ENCODE results near the gene VEPH1.

- TF ChIP-seq CTCF (IDR thresholded peaks at IDR 0.05) (no peak), POLR2A (IDR thresholded peaks at IDR 0.05) (no peak)
Measured at GRCh38 chr3:157464321-157464720, 38.9 kb downstream of the VEPH1 start.

All from tibial nerve (tissue), 3 donors.